SIG-M5 treated with dmso at 0.1 percent for 504 hours (cell line): ENCODE measurements around the gene IL26.
A peak's percentile ranks its signal among the peaks of the same experiment; 100 is the strongest.
"Not testable (repeated sequence)": the region's sequence is repeated elsewhere in the genome, so short reads cannot be mapped to it uniquely, and the experiment has no call there.

ENCODE experiments used
- DNase-seq: peaks from one replicate; lab custom pipeline; 2025; ENCODE audit not compliant: unreplicated experiment; lab: John Stamatoyannopoulos, UW

The IL26 gene

GRCh38 chr12:68203460-68203875 is 22.1 kb downstream of the IL26 start:
- DNase-seq = no peak

- DNase-seq = no peak
Observed at GRCh38 chr12:68200854-68201253, 24.8 kb downstream of the IL26 start.

GRCh38 chr12:68199127-68199526 is 26.5 kb downstream of the IL26 start:
- no peak for DNase-seq

GRCh38 chr12:68198507-68199086 is 27.0 kb downstream of the IL26 start:
- no peak for DNase-seq

- no peak for DNase-seq
Observed at GRCh38 chr12:68190301-68190700, 35.3 kb downstream of the IL26 start.

- no peak for DNase-seq
Observed at GRCh38 chr12:68189821-68190242, 35.8 kb downstream of the IL26 start.

GRCh38 chr12:68185598-68185997 is 40.0 kb downstream of the IL26 start:
- DNase-seq = peak; percentile 43

- peak; percentile 10 for DNase-seq
Observed at GRCh38 chr12:68180792-68181744, 44.5 kb downstream of the IL26 start.

- DNase-seq = no peak
Observed at GRCh38 chr12:68178774-68179439, 46.7 kb downstream of the IL26 start.

GRCh38 chr12:68178184-68178583 is 47.4 kb downstream of the IL26 start:
- no peak for DNase-seq

GRCh38 chr12:68177562-68177961 is 48.0 kb downstream of the IL26 start:
- DNase-seq = no peak

- DNase-seq = no peak
Observed at GRCh38 chr12:68176257-68176656, 49.4 kb downstream of the IL26 start.

- no peak for DNase-seq
Observed at GRCh38 chr12:68175557-68176061, 50.0 kb downstream of the IL26 start.

GRCh38 chr12:68174761-68175160 is 50.8 kb downstream of the IL26 start:
- DNase-seq = not testable (repeated sequence)

GRCh38 chr12:68173792-68174191 is 51.8 kb downstream of the IL26 start:
- no peak for DNase-seq

- DNase-seq = no peak
Observed at GRCh38 chr12:68170726-68171125, 54.9 kb downstream of the IL26 start.

- DNase-seq = no peak
Observed at GRCh38 chr12:68169213-68169889, 56.3 kb downstream of the IL26 start.

- no peak for DNase-seq
Observed at GRCh38 chr12:68166317-68166831, 59.2 kb downstream of the IL26 start.

GRCh38 chr12:68163560-68164081 is 62.0 kb downstream of the IL26 start:
- no peak for DNase-seq

- DNase-seq = no peak
Observed at GRCh38 chr12:68162374-68162773, 63.2 kb downstream of the IL26 start.
